Loucy (cell line): ENCODE measurements around the gene IGF2BP2.
"Not testable (repeated sequence)": the region's sequence is repeated elsewhere in the genome, so short reads cannot be mapped to it uniquely, and the experiment has no call there.

Experiments
- H2AFZ ChIP-seq: fragments of 200-600 bp; sonication (generic); 2 replicates; pipeline ENCODE4 v1.6.0; 2016; ENCODE audit warnings: antibody characterized with exemption, mild to moderate bottlenecking, low read length, moderate library complexity
- H3F3A ChIP-seq: fragments of 200-600 bp; 2 replicates; pipeline ENCODE4 v1.6.0; 2016; ENCODE audit warnings: antibody characterized with exemption, low read depth, mild to moderate bottlenecking
- H3K27me3 ChIP-seq: fragments of 200-600 bp; sonication (generic); 2 replicates; pipeline ENCODE4 v1.6.1; 2014; ENCODE audit warnings: low read length, mild to moderate bottlenecking; ENCODE audit not compliant: insufficient read depth, poor library complexity, severe bottlenecking
- H3K36me3 ChIP-seq: fragments of 200-600 bp; sonication (generic); 2 replicates; pipeline ENCODE4 v1.6.1; 2016; ENCODE audit warnings: low read length; ENCODE audit not compliant: insufficient read depth
- H3K4me1 ChIP-seq: fragments of 200-600 bp; sonication (generic); 2 replicates; pipeline ENCODE4 v1.5.1; 2014; ENCODE audit warnings: low read length, mild to moderate bottlenecking; ENCODE audit not compliant: insufficient read depth, poor library complexity, severe bottlenecking
- H3K4me2 ChIP-seq: fragments of 200-600 bp; sonication (generic); 2 replicates; pipeline ENCODE4 v1.6.0; 2014; ENCODE audit warnings: antibody characterized with exemption, low read length, low read depth, mild to moderate bottlenecking; ENCODE audit not compliant: poor library complexity, severe bottlenecking
- H3K4me3 ChIP-seq: fragments of 200-600 bp; sonication (generic); 2 replicates; pipeline ENCODE4 v1.5.1; 2014; ENCODE audit warnings: low read length, mild to moderate bottlenecking, mixed read lengths; ENCODE audit not compliant: poor library complexity, severe bottlenecking
- H3K79me2 ChIP-seq: fragments of 200-600 bp; sonication (generic); 2 replicates; pipeline ENCODE4 v1.6.1; 2014; ENCODE audit warnings: low read length; ENCODE audit not compliant: insufficient read depth
- H3K9ac ChIP-seq: fragments of 200-600 bp; sonication (generic); 2 replicates; pipeline ENCODE4 v1.6.0; 2014; ENCODE audit warnings: mild to moderate bottlenecking, low read depth, low read length, moderate library complexity; ENCODE audit not compliant: poor library complexity, severe bottlenecking
- H3K9me2 ChIP-seq: fragments of 200-600 bp; sonication (generic); replicated peaks from 2 replicates; pipeline ENCODE4 v1.6.1; 2016; ENCODE audit warnings: low read depth, low read length, mixed read lengths
- H3K9me3 ChIP-seq: fragments of 200-600 bp; sonication (generic); 2 replicates; pipeline ENCODE4 v1.6.1; 2014; ENCODE audit warnings: mild to moderate bottlenecking, antibody characterized with exemption, low read length, low read depth; ENCODE audit not compliant: insufficient read depth
- H4K20me1 ChIP-seq: fragments of 200-600 bp; sonication (generic); 2 replicates; pipeline ENCODE4 v1.6.0; 2014; ENCODE audit warnings: antibody characterized with exemption, low read length, mild to moderate bottlenecking; ENCODE audit not compliant: insufficient read depth, poor library complexity, severe bottlenecking
- EZH2phosphoT487 ChIP-seq: fragments of 200-600 bp; IDR thresholded peaks from 2 replicates; pipeline ENCODE4 v1.6.1; 2018; ENCODE audit warnings: antibody characterized with exemption, mild to moderate bottlenecking, moderate library complexity, borderline replicate concordance
- TF ChIP-seq, protein P1 (sequence below): fragments of 200-600 bp; sonication (generic); conservative IDR thresholded peaks from 2 replicates; pipeline ENCODE4 v1.5.1; 2014; ENCODE audit warnings: mild to moderate bottlenecking, antibody characterized with exemption, low read length

IGF2BP2 gene

DNA sequence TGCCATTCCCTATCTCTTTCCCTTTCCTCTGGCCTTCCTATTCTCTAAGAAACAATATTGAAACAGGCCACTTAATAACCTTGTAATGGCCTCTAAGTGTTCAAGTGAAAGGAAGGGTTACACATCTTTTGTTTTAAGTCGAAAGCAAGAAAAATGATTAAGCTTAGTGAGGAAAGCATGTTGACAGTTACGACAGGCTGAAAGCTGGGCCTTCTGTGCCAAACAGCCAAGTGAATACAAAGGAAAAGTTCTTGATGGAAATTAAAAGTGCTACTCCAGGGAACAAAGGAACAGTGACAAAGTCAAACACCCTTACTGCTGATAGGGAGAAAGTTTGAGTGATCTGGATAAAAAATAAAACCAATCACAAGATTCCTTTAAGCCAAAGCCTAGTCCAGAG, 184.5 kb downstream of the IGF2BP2 start:
- no peaks in the 10 kb centered on the region for H3K79me2 ChIP-seq

DNA sequence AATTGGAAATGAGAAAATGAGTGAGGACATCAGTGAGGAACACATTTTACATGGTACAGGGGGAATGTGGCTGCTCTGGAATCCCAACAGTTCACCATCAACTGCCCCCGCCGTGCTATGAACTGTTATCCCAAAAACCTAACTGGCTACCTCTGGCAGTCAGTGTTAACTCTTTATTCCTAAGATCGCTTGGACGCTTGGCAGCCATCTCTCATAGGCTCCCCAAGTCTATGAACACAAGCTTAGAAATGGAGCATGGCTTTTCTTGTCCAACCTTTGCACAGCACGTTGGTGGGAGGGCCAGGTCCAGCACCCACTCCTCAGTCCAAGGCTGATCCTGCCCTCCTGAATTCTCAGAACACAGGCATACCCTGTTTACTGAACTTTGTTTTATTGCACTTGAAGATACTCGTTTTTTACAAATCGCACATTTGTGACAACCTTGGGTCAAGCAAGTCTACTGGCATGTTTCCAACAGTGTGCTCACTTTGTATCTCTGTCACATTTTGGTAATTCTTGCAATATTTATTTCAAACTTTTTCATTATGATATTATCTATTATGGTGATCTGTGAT, 185.1 kb downstream of the IGF2BP2 start:
- Histone ChIP-seq H4K20me1 (no peaks in the 10 kb centered on the region), H3K9me2 (no peaks in the 10 kb centered on the region), H3K4me2 (no peak overlapping the region), H3K79me2 (no peaks in the 10 kb centered on the region), H3K9me3 (no peaks in the 10 kb centered on the region), H3F3A (no peaks in the 10 kb centered on the region), H3K4me3 (no peak overlapping the region), H3K9ac (no peak overlapping the region), H3K27me3 (no peaks in the 10 kb centered on the region), H2AFZ (no peak overlapping the region), H3K36me3 (no peaks in the 10 kb centered on the region), H3K4me1 (peaks cover 7% of the 10 kb centered on the region)
- TF ChIP-seq, protein P1, sequence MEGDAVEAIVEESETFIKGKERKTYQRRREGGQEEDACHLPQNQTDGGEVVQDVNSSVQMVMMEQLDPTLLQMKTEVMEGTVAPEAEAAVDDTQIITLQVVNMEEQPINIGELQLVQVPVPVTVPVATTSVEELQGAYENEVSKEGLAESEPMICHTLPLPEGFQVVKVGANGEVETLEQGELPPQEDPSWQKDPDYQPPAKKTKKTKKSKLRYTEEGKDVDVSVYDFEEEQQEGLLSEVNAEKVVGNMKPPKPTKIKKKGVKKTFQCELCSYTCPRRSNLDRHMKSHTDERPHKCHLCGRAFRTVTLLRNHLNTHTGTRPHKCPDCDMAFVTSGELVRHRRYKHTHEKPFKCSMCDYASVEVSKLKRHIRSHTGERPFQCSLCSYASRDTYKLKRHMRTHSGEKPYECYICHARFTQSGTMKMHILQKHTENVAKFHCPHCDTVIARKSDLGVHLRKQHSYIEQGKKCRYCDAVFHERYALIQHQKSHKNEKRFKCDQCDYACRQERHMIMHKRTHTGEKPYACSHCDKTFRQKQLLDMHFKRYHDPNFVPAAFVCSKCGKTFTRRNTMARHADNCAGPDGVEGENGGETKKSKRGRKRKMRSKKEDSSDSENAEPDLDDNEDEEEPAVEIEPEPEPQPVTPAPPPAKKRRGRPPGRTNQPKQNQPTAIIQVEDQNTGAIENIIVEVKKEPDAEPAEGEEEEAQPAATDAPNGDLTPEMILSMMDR: no peak
- TF ChIP-seq EZH2phosphoT487: no peak

More for the DNA sequence above, 184.5 kb downstream of the IGF2BP2 start:
- TF ChIP-seq EZH2phosphoT487: no peak
- TF ChIP-seq, protein P1: no peak
- no peaks in the 10 kb centered on the region for H3K9me3 ChIP-seq
- H4K20me1 ChIP-seq: no peaks in the 10 kb centered on the region
- H3K9ac ChIP-seq: no peak overlapping the region
- no peaks in the 10 kb centered on the region for H3K27me3 ChIP-seq
- H3K4me3 ChIP-seq: no peak overlapping the region
- peaks cover 2% of the 10 kb centered on the region for H3K4me1 ChIP-seq
- no peak overlapping the region for H3K4me2 ChIP-seq
- H3K9me2 ChIP-seq: no peaks in the 10 kb centered on the region
- H3K36me3 ChIP-seq: no peaks in the 10 kb centered on the region
- H2AFZ ChIP-seq: no peak overlapping the region
- no peaks in the 10 kb centered on the region for H3F3A ChIP-seq

DNA sequence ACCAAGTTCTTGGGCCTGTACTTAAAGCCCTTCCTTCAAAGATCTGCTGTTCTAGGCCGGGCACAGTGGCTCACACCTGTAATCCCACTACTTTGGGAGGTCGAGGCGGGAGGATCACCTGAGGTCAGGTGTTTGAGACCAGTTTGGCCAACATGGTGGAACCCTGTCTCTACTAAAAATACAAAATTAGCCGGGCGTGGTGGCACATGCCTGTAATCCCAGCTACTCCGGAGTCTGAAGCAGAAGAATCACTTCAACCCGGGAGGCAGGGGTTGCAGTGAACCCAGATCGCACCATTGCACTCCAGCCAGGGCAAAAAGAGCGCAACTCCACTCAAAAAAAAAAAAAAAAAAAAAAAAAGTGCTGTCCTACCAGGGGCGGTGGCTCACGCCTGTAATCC, 186.2 kb downstream of the IGF2BP2 start:
- H3K4me1 ChIP-seq, H4K20me1 ChIP-seq, H3K9ac ChIP-seq, H2AFZ ChIP-seq, H3K27me3 ChIP-seq, H3K9me3 ChIP-seq, H3K9me2 ChIP-seq, H3F3A ChIP-seq, H3K79me2 ChIP-seq, H3K4me3 ChIP-seq, H3K36me3 ChIP-seq, H3K4me2 ChIP-seq: not testable (repeated sequence)

DNA sequence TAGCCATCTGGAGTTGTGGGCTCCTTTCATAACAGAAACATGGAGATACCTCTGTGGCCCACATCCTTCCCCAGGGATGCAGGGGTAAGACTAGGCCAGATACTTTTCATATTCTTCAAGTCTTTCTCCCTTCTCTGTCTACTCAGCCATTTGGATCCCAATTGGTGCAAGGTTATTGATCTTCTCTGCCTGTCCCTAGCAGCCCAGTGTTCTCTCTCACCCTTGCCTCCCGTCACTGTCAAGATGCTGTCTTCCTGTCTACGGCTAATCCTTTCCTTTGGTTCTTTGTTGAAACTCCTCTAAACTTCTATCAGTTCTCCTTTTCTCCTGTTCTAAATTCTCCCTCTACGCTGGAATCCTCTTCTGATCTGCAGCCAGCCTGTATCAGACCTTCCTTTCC, 187.5 kb downstream of the IGF2BP2 start:
- H3K9me2 ChIP-seq: no peaks in the 10 kb centered on the region
- H3K4me1 ChIP-seq: peaks cover 7% of the 10 kb centered on the region
- H2AFZ ChIP-seq: no peak overlapping the region
- TF ChIP-seq EZH2phosphoT487: no peak
- TF ChIP-seq, protein P1: no peak
- no peaks in the 10 kb centered on the region for H3K36me3 ChIP-seq
- H3K9me3 ChIP-seq: no peaks in the 10 kb centered on the region
- no peaks in the 10 kb centered on the region for H3K79me2 ChIP-seq
- H3K4me3 ChIP-seq: no peak overlapping the region
- H3K4me2 ChIP-seq: no peak overlapping the region
- H4K20me1 ChIP-seq: no peaks in the 10 kb centered on the region
- no peak overlapping the region for H3K9ac ChIP-seq
- H3K27me3 ChIP-seq: no peaks in the 10 kb centered on the region
- H3F3A ChIP-seq: no peaks in the 10 kb centered on the region
